Right atrium auricular region (tissue), 2 donors: ENCODE data around the gene SPARC. TPM values are rescaled to one million over a fixed set of nuclear protein-coding genes. Genes with fewer than 3 reads are reported as not detected.

Source experiments
- DNase-seq: peaks from one replicate; pipeline ENCODE4 v3.0.0-alpha.2; 2019; ENCODE audit warnings: low spot score
- H3K27ac ChIP-seq, 2 donors: fragments of 200-600 bp; sonication (generic); 1 replicate in 1 of 2; 2 replicates in 1 of 2; pipeline ENCODE4 v1.5.1; 2016 to 2019
- H3K27me3 ChIP-seq, 2 donors: fragments of 200-600 bp; sonication (generic); one replicate each; pipeline versions ENCODE4 v1.5.1 to v1.6.0; 2017 to 2019
- H3K36me3 ChIP-seq: fragments of 200-600 bp; sonication (generic); one replicate; pipeline ENCODE4 v1.5.1; 2016
- H3K4me1 ChIP-seq, 2 donors: fragments of 200-600 bp; sonication (generic); one replicate each; pipeline versions ENCODE4 v1.5.1 to v1.6.0; 2017 to 2019
- H3K4me3 ChIP-seq, 2 donors: fragments of 200-600 bp; sonication (generic); 1 replicate in 1 of 2; 2 replicates in 1 of 2; pipeline ENCODE4 v1.5.1; 2017 to 2019; ENCODE audit warnings: mild to moderate bottlenecking in 1 of 2, moderate library complexity in 1 of 2
- H3K9me3 ChIP-seq, 2 donors: fragments of 200-600 bp; sonication (generic); one replicate each; pipeline ENCODE4 v1.5.1; 2019
- CTCF ChIP-seq, 2 donors: fragments of 200-600 bp; sonication (generic); IDR thresholded peaks; one replicate each; pipeline ENCODE4 v1.5.1; 2019; ENCODE audit warnings: antibody characterized with exemption in 2 of 2
- total RNA-seq, 2 donors: library from RNA; depleted of rRNA; stranded (reverse); fragments of >200 nt; gene quantifications; one replicate each; pipeline ENCODE4 v1.1.0, GENCODE V29; 2016

SPARC gene
- total RNA-seq, 2 donors from 2014 or later = 292 to 567 TPM

- Histone ChIP-seq H3K27me3 (no peaks in the 10 kb centered on the region), H3K4me3 (no peak overlapping the region), H3K9me3 (no peaks in the 10 kb centered on the region), H3K36me3 (no peaks in the 10 kb centered on the region), H3K4me1 (no peaks in the 10 kb centered on the region), H3K27ac (no peak overlapping the region)
- DNase-seq = no peak
- no peak for TF ChIP-seq CTCF (IDR thresholded peaks at IDR 0.05)
Measured at GRCh38 chr5:151615431-151615830, 71.3 kb downstream of the SPARC start.

- no peaks in the 10 kb centered on the region for H3K27me3 ChIP-seq
- no peak for DNase-seq
- no peak for TF ChIP-seq CTCF (IDR thresholded peaks at IDR 0.05)
- no peaks in the 10 kb centered on the region for H3K4me1 ChIP-seq
- H3K36me3 ChIP-seq = no peaks in the 10 kb centered on the region
- H3K27ac ChIP-seq = no peak overlapping the region
- H3K9me3 ChIP-seq = no peaks in the 10 kb centered on the region
- H3K4me3 ChIP-seq = no peak overlapping the region
Measured at GRCh38 chr5:151614565-151614964, 72.2 kb downstream of the SPARC start.

GRCh38 chr5:151612689-151613427 is 73.9 kb downstream of the SPARC start:
- H3K27ac ChIP-seq = no peak overlapping the region
- TF ChIP-seq CTCF (IDR thresholded peaks at IDR 0.05) = no peak
- DNase-seq = no peak
- H3K27me3 ChIP-seq = no peaks in the 10 kb centered on the region
- no peak overlapping the region for H3K4me3 ChIP-seq
- no peaks in the 10 kb centered on the region for H3K9me3 ChIP-seq
- H3K4me1 ChIP-seq = no peaks in the 10 kb centered on the region
- H3K36me3 ChIP-seq = no peaks in the 10 kb centered on the region

GRCh38 chr5:151611127-151611775 is 75.5 kb downstream of the SPARC start:
- no peaks in the 10 kb centered on the region for H3K36me3 ChIP-seq
- DNase-seq = no peak
- H3K27me3 ChIP-seq = no peaks in the 10 kb centered on the region
- no peak for TF ChIP-seq CTCF (IDR thresholded peaks at IDR 0.05)
- H3K4me1 ChIP-seq = no peaks in the 10 kb centered on the region
- H3K4me3 ChIP-seq = no peak overlapping the region
- no peaks in the 10 kb centered on the region for H3K9me3 ChIP-seq
- no peak overlapping the region for H3K27ac ChIP-seq

Other genes with a start within 250 kb of the SPARC start
- gene SLC36A1, start 239.3 kb downstream of the SPARC start, total RNA-seq = 1 to 10 TPM; 3.9 to 5.8 TPM
- not detected for gene FAT2, start 95.6 kb downstream of the SPARC start, total RNA-seq
- 10 to 100 TPM; 64.6 to 84.5 TPM for gene ATOX1, start 71.7 kb upstream of the SPARC start, total RNA-seq
- gene G3BP1, start 85.0 kb upstream of the SPARC start, total RNA-seq = 10 to 100 TPM; 57.1 to 60.9 TPM
- not detected for gene GLRA1, start 237.9 kb upstream of the SPARC start, total RNA-seq